H1 (cell line): Measurements from ENCODE around the gene CREB3L1. TPM values are rescaled to one million over a fixed set of nuclear protein-coding genes. Genes with fewer than 3 reads are reported as not detected.

ENCODE experiments used
- CTCF ChIA-PET: fragments of 300-600 bp; sonication (Branson Sonifier 250); formaldehyde crosslinking; loops from one replicate; lab custom pipeline; 2021; ENCODE audit not compliant: partially characterized antibody; lab: Charles Lee
- POLR2A ChIA-PET: fragments of 300-600 bp; sonication (Branson Sonifier 250); formaldehyde crosslinking; loops from one replicate; lab custom pipeline; 2021; ENCODE audit warnings: inconsistent platforms; ENCODE audit not compliant: partially characterized antibody; lab: Charles Lee
- DNase-seq, 2 experiments: peaks; one replicate each; pipeline versions ENCODE4 v3.0.0 to v3.0.0-alpha.2; 2010 to 2022; ENCODE audit warnings: low spot score in 2 of 2, low read depth in 1 of 2, mixed read lengths in 1 of 2
- FAIRE-seq: peaks from 2 replicates; lab custom pipeline; 2011; peaks lifted over from hg19 to GRCh38; lab: Jason Lieb, UNC
- H2AFZ ChIP-seq: 2 replicates; pipeline ENCODE4 v1.8.1; 2012; ENCODE audit warnings: low read length, inconsistent platforms
- H2AK5ac ChIP-seq: 2 replicates; pipeline ENCODE4 v1.6.1; 2013; ENCODE audit warnings: low read depth, low read length
- H2BK120ac ChIP-seq: replicated peaks from 2 replicates; pipeline ENCODE3; 2013; ENCODE audit warnings: low read depth, low read length, inconsistent platforms
- H2BK12ac ChIP-seq: 2 replicates; pipeline ENCODE4 v1.6.1; 2013; ENCODE audit warnings: low read depth, low read length
- H2BK15ac ChIP-seq: 2 replicates; pipeline ENCODE4 v1.6.1; 2013; ENCODE audit warnings: low read length
- H2BK20ac ChIP-seq: 2 replicates; pipeline ENCODE4 v1.6.1; 2013; ENCODE audit warnings: low read length
- H2BK5ac ChIP-seq: 2 replicates; pipeline ENCODE4 v1.6.1; 2013; ENCODE audit warnings: low read depth, low read length
- H3K14ac ChIP-seq: 2 replicates; pipeline ENCODE4 v1.6.1; 2013; ENCODE audit warnings: inconsistent platforms; ENCODE audit not compliant: insufficient read length
- H3K18ac ChIP-seq: 2 replicates; pipeline ENCODE4 v1.6.1; 2013; ENCODE audit warnings: low read length; ENCODE audit errors: extremely low read depth
- H3K23ac ChIP-seq: 2 replicates; pipeline ENCODE4 v1.6.1; 2013; ENCODE audit warnings: inconsistent platforms; ENCODE audit not compliant: insufficient read length
- H3K23me2 ChIP-seq: 2 replicates; pipeline ENCODE4 v1.6.1; 2013; ENCODE audit warnings: low read depth, low read length
- H3K27ac ChIP-seq: 2 replicates; pipeline ENCODE4 v1.6.1; 2011; ENCODE audit warnings: low read depth, low read length, inconsistent platforms
- H3K27me3 ChIP-seq, 4 experiments: replicated peaks in 1 of 4; 1 replicate in 1 of 4; 2 replicates in 3 of 4; pipeline versions ENCODE4 v1.6.1 to v1.8.1; 2011 to 2013; ENCODE audit warnings: low read length in 3 of 4, mild to moderate bottlenecking in 3 of 4, inconsistent platforms in 2 of 4, mixed read lengths in 2 of 4, moderate library complexity in 1 of 4; ENCODE audit not compliant: control insufficient read depth in 3 of 4, insufficient read depth in 3 of 4; ENCODE audit errors: extremely low read depth in 1 of 4
- H3K36me3 ChIP-seq, 4 experiments: 2 replicates each; pipeline versions ENCODE4 v1.6.1 to v1.8.1; 2011 to 2013; ENCODE audit warnings: mild to moderate bottlenecking in 4 of 4, low read length in 3 of 4, moderate library complexity in 2 of 4, control low read depth in 1 of 4, inconsistent platforms in 1 of 4; ENCODE audit not compliant: insufficient read depth in 4 of 4, control insufficient read depth in 2 of 4
- H3K4ac ChIP-seq: replicated peaks from 2 replicates; pipeline ENCODE3; 2013; ENCODE audit warnings: low read length, low read depth, mixed read lengths, inconsistent platforms; ENCODE audit not compliant: insufficient read length
- H3K4me1 ChIP-seq, 4 experiments: replicated peaks in 1 of 4; 1 replicate in 1 of 4; 2 replicates in 3 of 4; pipeline versions ENCODE4 v1.6.1 to v1.8.1; 2011 to 2013; ENCODE audit warnings: low read length in 3 of 4, inconsistent platforms in 2 of 4, mixed read lengths in 1 of 4; ENCODE audit not compliant: insufficient read depth in 4 of 4, control insufficient read depth in 3 of 4
- H3K4me2 ChIP-seq, 2 experiments: 2 replicates each; pipeline versions ENCODE4 v1.6.1 to v1.8.1; 2011 to 2013; ENCODE audit warnings: low read depth in 2 of 2, low read length in 2 of 2, control low read depth in 1 of 2, inconsistent platforms in 1 of 2, mild to moderate bottlenecking in 1 of 2; ENCODE audit not compliant: insufficient read depth in 1 of 2
- H3K4me3 ChIP-seq, 4 experiments: fragments of 200-600, 300-600 bp in 1 of 4; sonication (generic), shearing (Covaris generic), sonication (Bioruptor Twin) in 1 of 4; 2 replicates each; pipeline versions ENCODE4 v1.5.1 to v1.8.1; 2011 to 2016; ENCODE audit warnings: low read length in 4 of 4, low read depth in 3 of 4, control low read depth in 2 of 4, inconsistent platforms in 2 of 4, mild to moderate bottlenecking in 2 of 4, mixed read lengths in 1 of 4, moderate library complexity in 1 of 4; ENCODE audit not compliant: insufficient read depth in 2 of 4; ENCODE audit errors: extremely low read depth in 1 of 4
- H3K56ac ChIP-seq: replicated peaks from 2 replicates; pipeline ENCODE3; 2013; ENCODE audit warnings: low read depth, mild to moderate bottlenecking, mixed read lengths, low read length, inconsistent platforms; ENCODE audit not compliant: insufficient read length
- H3K79me1 ChIP-seq: 2 replicates; pipeline ENCODE4 v1.6.1; 2013; ENCODE audit warnings: low read depth, low read length, control low read depth
- H3K79me2 ChIP-seq, 2 experiments: 2 replicates each; pipeline versions ENCODE4 v1.6.1 to v1.8.1; 2012 to 2013; ENCODE audit warnings: low read length in 2 of 2, mild to moderate bottlenecking in 2 of 2, inconsistent platforms in 1 of 2; ENCODE audit not compliant: insufficient read depth in 2 of 2, control insufficient read depth in 1 of 2
- H3K9ac ChIP-seq, 4 experiments: replicated peaks in 1 of 4; 1 replicate in 1 of 4; 2 replicates in 3 of 4; pipeline versions ENCODE4 v1.6.1 to v1.8.1; 2011 to 2013; ENCODE audit warnings: low read depth in 3 of 4, low read length in 3 of 4, control low read depth in 2 of 4, mild to moderate bottlenecking in 2 of 4, moderate library complexity in 2 of 4, inconsistent platforms in 1 of 4; ENCODE audit errors: extremely low read depth in 1 of 4
- H3K9me3 ChIP-seq, 2 experiments: 2 replicates each; pipeline versions ENCODE4 v1.6.1 to v1.8.1; 2012 to 2013; ENCODE audit warnings: mild to moderate bottlenecking in 2 of 2, moderate library complexity in 2 of 2, control low read depth in 1 of 2, inconsistent platforms in 1 of 2, low read depth in 1 of 2, low read length in 1 of 2, mixed read lengths in 1 of 2; ENCODE audit not compliant: insufficient read depth in 2 of 2
- H4K20me1 ChIP-seq, 2 experiments: replicated peaks in 1 of 2; 2 replicates each; pipeline versions ENCODE3 to v1.8.1; 2011 to 2013; ENCODE audit warnings: inconsistent platforms in 2 of 2, low read length in 2 of 2, mild to moderate bottlenecking in 1 of 2; ENCODE audit not compliant: insufficient read depth in 2 of 2, control insufficient read depth in 1 of 2
- H4K5ac ChIP-seq: 2 replicates; pipeline ENCODE4 v1.6.1; 2013; ENCODE audit warnings: low read length, low read depth, mixed read lengths, inconsistent platforms; ENCODE audit not compliant: insufficient read length
- H4K8ac ChIP-seq: 2 replicates; pipeline ENCODE4 v1.8.0; 2013; ENCODE audit warnings: mild to moderate bottlenecking, moderate library complexity, low read length, inconsistent platforms; ENCODE audit not compliant: insufficient read depth; ENCODE audit errors: extremely low read depth
- H4K91ac ChIP-seq: replicated peaks from 2 replicates; pipeline ENCODE3; 2013; ENCODE audit warnings: low read length, mixed read lengths, inconsistent platforms; ENCODE audit not compliant: insufficient read length
- FOSL1 ChIP-seq: IDR thresholded peaks from 2 replicates; pipeline ENCODE4 v1.6.1; 2011; ENCODE audit warnings: mild to moderate bottlenecking, low read depth, low read length, moderate library complexity; ENCODE audit not compliant: insufficient read depth
- PHF8 ChIP-seq: fragments of 200-600 bp; sonication (generic); conservative IDR thresholded peaks from 2 replicates; pipeline ENCODE4 v1.7.1; 2012; ENCODE audit warnings: low read depth, mild to moderate bottlenecking, inconsistent platforms, low read length, moderate library complexity
- WGBS, 2 experiments: shearing (Covaris generic) in 1 of 2; methylation state at CpG; one replicate each; pipeline versions ENCODE4 v1.1.6 to v1.1.7; 2013 to 2015; ENCODE audit warnings: low lambda C conversion rate in 2 of 2, mixed read lengths in 2 of 2, inconsistent platforms in 1 of 2, low coverage in 1 of 2, missing lambda C conversion rate in 1 of 2; ENCODE audit not compliant: insufficient replicate concordance in 2 of 2, insufficient coverage in 1 of 2, insufficient read length in 1 of 2; ENCODE audit errors: extremely low coverage in 1 of 2, missing lambda C conversion rate in 1 of 2; 5-methylcytosine and 5-hydroxymethylcytosine counted together
- polyA plus RNA-seq, 7 experiments: library from polyadenylated mRNA; depleted of rRNA in 3 of 7; stranded (reverse) in 5 of 7; unstranded in 2 of 7; fragments of >200 nt in 5 of 7; fragments of 200-250 nt in 2 of 7; gene quantifications; 1 replicate in 5 of 7; 2 replicates in 1 of 7; 4 replicates in 1 of 7; pipeline versions ENCODE4 v1.2.1 to v1.2.3, GENCODE V29; 2011 to 2013; ENCODE audit warnings: missing spikeins in 2 of 7, mixed read lengths in 2 of 7
- total RNA-seq: library from RNA; stranded (reverse); fragmentation: NEBNext Ultra II Directional; extraction: Animal tissue kit (Norgen Biotek cat#: 25700); gene quantifications from 2 replicates; pipeline ENCODE4 v1.2.1, GENCODE V29; 2021

The CREB3L1 gene
- total and polyA plus RNA-seq, 2 of the 8 experiments (the other 6 are each of a cell fraction or from before 2014, with no cell fraction given) = 4.1 to 12.7 TPM

GRCh38 chr11:46236918-46237247, 40.6 kb upstream of the CREB3L1 start:
- Histone ChIP-seq H3K27me3 (peaks cover 4 to 13% (median 10%) of the 10 kb centered on the region in 4 experiments; a peak in 6 of 7 replicates), H3K4me1 (peaks cover 2 to 17% (median 10%) of the 10 kb centered on the region in 4 experiments), H3K4ac (no peak overlapping the region), H3K9me3 (peaks cover 3 to 4% of the 10 kb centered on the region in 2 experiments; a peak in 3 of 4 replicates), H2BK5ac (no peak overlapping the region), H2BK15ac (no peak overlapping the region), H3K4me2 (peak overlapping the region; percentile 75 to 91), H3K9ac (no peak overlapping the region), H3K18ac (no peak overlapping the region), H2BK120ac (no peak overlapping the region)
- CTCF ChIA-PET = interaction anchor here (0.9 to 21.7 kb wide), 5 partner anchors 27 to 152 kb away, joined by 3 to 858 read pairs (median 4); no protein-coding TSS in a partner anchor
- 14% methylated on average over 4 of the region's 5 CpGs; no CpG with 5 or more reads in 1 of the 2 experiments for WGBS, 2 experiments
- no peak for FAIRE-seq
- TF ChIP-seq PHF8 (0 out of 2 replicates have a peak, but pooled peaks have one; percentile 4), FOSL1 (no peak)
- TF ChIP-seq, all 59 proteins: peak for 1
- H4K20me1 ChIP-seq = peaks cover 0 to 2% of the 10 kb centered on the region in 2 experiments
- no peak overlapping the region for H4K8ac ChIP-seq
- peak overlapping the region; percentile 45 to 62 (median 56); a peak in 7 of 8 replicates for H3K4me3 ChIP-seq
- H3K56ac ChIP-seq = no peak overlapping the region
- H4K5ac ChIP-seq = no peak overlapping the region
- no peak overlapping the region for H3K27ac ChIP-seq
- POLR2A ChIA-PET = interaction anchor here (0.8 to 2.1 kb wide), 6 partner anchors 35 to 309 kb away, joined by 3 to 7 read pairs (median 4); no protein-coding TSS in a partner anchor
- no peak overlapping the region for H2BK12ac ChIP-seq
- DNase-seq = no peak
- H3K23ac ChIP-seq = no peak overlapping the region
- H3K79me2 ChIP-seq = no peaks in the 10 kb centered on the region
- H4K91ac ChIP-seq = no peak overlapping the region
- H3K23me2 ChIP-seq = peaks cover 12% of the 10 kb centered on the region; the same call in 1 of the 2 replicates
- H2AFZ ChIP-seq = no peak overlapping the region
- H2AK5ac ChIP-seq = no peak overlapping the region
- no peak overlapping the region for H3K14ac ChIP-seq
- H3K36me3 ChIP-seq = no peaks in the 10 kb centered on the region
- H2BK20ac ChIP-seq = no peak overlapping the region
- H3K79me1 ChIP-seq = no peaks in the 10 kb centered on the region
